Lung microvascular endothelial cell (primary cell): ENCODE results near the gene TBC1D10A. TPM values are rescaled to one million over a fixed set of nuclear protein-coding genes. Genes with fewer than 3 reads are reported as not detected.

Experiments
- DNase-seq, 2 donors: peaks; one replicate each; pipeline versions ENCODE4 v3.0.0 to v3.0.0-alpha.2; 2010; ENCODE audit warnings: low read depth in 2 of 2
- total RNA-seq: library from RNA; depleted of rRNA; stranded (reverse); fragments of >200 nt; gene quantifications from 2 replicates; pipeline ENCODE4 v1.2.1, GENCODE V29; 2014

Gene TBC1D10A, protein sequence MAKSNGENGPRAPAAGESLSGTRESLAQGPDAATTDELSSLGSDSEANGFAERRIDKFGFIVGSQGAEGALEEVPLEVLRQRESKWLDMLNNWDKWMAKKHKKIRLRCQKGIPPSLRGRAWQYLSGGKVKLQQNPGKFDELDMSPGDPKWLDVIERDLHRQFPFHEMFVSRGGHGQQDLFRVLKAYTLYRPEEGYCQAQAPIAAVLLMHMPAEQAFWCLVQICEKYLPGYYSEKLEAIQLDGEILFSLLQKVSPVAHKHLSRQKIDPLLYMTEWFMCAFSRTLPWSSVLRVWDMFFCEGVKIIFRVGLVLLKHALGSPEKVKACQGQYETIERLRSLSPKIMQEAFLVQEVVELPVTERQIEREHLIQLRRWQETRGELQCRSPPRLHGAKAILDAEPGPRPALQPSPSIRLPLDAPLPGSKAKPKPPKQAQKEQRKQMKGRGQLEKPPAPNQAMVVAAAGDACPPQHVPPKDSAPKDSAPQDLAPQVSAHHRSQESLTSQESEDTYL
- total RNA-seq: 5.9 and 8.9 TPM in 2 replicates

- peak; percentile 87 to 90 for DNase-seq
Observed at GRCh38 chr22:30326706-30327362, at the start of gene TBC1D10A. TSS of gene TBC1D10A (minus strand) at chr22:30326941. CDS start at chr22:30326881, 60 bp downstream.

DNA sequence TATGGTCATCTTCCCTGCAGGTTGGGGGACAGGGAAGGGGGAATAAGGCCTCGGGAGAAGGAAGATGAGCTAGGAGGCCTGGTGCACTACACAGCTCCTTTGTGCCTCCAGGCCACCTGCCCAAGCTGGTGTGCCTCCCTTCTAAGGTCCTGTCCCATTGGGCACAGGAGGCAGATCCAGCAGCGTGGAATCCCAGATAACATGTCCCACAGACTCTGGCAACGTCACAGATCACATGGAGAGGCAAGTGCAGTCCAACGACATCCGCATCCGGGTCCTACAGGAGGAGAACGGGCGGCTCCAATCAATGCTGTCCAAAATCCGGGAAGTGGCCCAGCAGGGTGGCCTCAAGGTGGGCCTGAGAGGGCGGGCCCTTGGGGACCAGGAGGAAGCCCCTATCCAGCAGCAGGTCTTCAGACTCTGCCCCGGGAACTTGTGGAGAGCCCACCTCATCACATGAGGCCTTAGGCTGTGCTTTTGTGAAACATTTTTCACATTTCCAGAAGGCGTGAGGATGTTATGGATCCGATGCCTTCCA, 48.6 kb upstream of the TBC1D10A start:
- DNase-seq: no peak

DNA sequence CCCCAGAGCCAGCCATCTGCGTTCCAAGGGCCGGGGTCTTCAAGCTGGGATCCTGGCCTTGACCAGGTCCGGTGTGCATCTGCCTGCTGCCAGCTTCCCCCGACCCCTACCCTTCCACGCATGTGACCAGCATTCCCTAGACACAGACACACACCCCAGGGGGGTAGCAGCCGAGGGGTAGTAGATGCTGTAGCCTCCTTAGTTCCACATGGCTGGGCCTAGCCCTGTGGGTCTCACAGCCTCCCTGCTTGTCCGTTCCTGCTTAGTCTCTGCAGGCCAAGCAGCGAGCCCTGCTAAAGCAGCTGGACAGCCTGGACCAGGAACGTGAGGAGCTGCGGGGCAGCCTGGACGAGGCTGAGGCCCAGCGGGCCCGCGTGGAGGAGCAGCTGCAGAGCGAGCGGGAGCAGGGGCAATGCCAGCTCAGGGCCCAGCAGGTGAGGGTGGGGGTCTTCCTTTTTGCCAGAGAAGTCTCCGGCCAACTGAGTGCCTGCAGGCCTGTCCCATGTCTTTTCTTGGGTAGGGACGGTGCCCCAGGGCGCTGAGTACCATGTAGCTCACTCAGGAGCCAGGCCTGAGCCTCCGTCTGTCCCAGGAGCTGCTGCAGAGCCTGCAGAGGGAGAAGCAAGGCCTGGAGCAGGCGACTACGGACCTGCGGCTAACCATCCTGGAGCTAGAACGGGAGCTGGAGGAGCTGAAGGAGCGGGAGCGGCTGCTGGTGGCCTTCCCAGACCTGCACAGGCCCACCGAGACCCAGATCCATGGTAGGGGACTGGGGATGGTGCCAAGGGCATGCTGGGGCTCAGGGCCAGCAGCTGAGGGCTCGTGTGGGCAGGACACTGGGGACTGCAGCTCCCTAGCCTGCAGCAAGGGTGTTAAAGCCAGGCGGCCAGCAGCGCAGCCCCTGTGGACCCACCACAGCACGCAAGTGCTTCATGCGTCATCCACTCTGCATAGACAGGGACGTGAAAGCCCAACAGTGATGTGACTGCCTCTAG, 46.9 kb upstream of the TBC1D10A start:
- no peak for DNase-seq

DNA sequence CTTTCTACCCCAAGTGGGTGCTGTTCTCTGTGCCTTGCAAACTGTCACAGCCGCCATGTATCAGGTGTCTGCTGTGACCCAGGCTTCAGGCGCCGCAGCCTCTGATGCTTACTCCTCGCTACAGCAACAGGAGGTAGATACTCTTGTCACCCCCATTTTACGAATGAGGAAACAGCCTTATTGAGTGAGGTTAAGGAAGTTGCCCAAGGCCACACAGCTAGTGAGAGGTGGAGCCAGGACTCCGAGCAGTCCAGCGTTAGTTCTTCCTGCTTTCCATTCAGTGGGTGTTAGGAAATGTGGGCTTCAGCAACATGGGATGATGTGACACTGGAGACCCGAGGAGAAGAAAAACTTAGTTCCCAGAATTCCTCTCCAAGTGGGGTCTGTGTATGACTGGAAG, 46.2 kb upstream of the TBC1D10A start:
- no peak for DNase-seq

DNA sequence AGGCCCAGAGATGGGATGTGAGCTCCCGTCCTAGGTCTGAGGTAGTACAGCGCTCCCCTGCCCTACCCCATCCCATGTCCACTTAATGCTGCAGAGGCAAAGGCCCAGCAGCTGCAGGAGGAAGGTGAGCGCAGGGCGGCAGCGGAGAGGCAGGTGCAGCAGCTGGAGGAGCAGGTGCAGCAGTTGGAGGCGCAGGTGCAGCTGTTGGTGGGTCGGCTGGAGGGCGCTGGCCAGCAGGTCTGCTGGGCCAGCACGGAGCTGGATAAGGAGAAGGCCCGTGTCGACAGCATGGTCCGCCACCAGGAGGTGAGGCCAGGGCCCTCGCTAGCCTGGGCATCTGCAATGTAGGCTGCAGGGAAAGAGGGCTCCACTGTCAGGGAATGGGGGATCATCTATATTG, 45.2 kb upstream of the TBC1D10A start:
- DNase-seq: no peak

GRCh38 chr22:30371321-30371720, 44.6 kb upstream of the TBC1D10A start:
- no peak for DNase-seq

- no peak for DNase-seq
Observed at GRCh38 chr22:30370641-30371230, 44.0 kb upstream of the TBC1D10A start.

- DNase-seq: no peak
Observed at GRCh38 chr22:30368420-30368819, 41.7 kb upstream of the TBC1D10A start.

GRCh38 chr22:30365891-30366290, 39.1 kb upstream of the TBC1D10A start:
- no peak for DNase-seq

DNA sequence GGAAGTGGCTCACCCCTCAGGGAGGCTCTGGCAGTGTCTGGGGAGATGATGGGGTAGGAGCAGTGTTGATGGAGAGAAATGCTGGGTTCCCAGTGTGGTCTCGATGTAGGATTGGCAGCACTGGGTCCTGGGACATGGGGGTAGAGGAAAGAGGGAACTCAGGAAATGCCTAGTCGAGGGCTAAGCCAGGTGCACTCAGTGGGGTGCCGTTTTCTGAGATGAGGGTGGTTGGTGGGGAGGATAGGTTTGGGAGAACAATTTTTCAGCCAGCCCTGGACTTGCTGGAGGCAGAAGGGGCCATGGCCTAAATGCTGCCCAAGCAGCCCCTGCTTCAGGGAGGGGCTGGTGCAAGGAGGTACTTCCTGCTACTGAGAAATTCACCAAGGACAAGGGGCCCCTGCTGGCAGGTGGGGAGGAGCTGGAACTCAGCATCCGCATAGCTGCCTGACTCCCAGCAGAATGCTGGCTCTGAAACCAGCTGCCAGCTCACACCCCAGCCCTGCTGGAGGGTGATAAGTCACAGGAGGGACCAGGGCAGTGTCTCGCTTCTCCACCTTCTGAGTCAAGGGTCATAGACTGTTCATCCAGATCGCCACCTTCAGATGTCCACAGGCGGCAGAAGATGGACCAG, 36.0 kb upstream of the TBC1D10A start:
- DNase-seq: no peak

DNA sequence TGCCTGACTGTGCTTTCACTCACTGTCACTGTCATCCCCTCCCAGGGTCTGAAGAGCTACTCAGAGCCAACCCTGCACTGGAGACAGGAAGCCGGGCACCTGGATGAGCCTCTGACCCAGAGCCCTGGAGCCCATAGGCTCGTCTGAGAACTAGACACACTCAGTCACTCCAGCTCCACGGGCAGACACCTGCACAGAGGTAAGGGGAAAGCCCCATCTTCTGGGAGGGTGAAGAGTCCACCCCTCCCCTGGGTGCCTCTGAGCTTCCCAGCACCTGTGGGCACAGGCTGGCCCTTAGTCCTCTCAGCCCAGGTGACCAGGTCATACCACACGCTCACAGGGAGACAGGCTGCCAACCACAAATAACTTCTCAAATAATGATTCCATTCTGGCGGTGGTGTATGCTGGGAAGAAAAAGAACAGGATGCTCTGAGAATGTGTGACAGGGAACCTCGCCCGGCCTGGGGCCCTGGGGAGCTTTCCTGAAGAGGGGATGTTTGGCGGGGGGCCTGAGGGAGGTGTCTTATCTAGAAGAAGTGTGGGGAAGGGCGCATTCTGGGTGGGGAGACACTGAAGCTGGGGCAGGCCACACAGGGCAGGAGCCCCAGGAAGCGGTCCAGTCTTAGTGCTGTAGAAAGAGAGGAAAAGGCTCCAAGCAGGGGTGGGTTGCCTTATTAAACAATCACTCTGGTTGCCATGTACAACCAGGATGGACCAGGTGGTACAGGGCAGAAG, 35.3 kb upstream of the TBC1D10A start:
- no peak for DNase-seq

DNA sequence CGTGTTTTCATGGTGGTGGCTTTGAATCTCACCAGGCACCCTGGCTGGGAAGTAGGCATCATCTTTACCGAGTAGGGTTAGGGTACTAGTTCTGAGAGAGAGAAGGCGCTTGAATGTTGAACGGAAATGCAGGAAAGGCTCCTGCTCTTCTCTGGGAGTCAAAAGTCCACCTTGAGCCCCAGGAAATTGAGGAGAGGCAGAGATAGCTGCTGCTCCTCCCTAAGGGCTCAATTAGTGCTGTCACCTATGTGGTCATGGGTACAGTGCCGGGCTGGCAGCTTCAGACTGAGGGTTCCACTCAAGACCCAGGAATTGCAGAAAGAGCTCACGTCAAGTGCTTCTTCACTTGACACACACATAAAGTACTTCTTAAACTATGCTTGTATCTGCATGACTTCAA, 31.8 kb upstream of the TBC1D10A start:
- DNase-seq: no peak

GRCh38 chr22:30357650-30358215, 31.0 kb upstream of the TBC1D10A start:
- no peak for DNase-seq

DNA sequence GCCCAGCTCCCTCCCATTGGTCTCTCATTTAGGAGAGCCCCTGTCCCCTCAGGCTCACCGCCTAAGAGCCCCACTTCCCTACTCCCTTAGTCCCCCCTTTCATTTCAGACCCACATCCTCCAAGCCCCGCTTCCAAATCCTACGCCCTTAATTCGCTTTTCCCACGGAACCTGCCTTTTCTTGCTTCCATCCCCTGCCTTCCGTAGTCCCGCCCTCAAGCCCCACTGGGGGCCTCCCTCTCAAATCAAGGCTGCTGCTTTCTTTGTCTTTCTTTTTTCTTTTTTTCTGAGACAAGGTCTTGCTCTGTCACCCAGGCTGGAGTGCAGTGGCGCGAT, 30.5 kb upstream of the TBC1D10A start:
- DNase-seq: no peak

DNA sequence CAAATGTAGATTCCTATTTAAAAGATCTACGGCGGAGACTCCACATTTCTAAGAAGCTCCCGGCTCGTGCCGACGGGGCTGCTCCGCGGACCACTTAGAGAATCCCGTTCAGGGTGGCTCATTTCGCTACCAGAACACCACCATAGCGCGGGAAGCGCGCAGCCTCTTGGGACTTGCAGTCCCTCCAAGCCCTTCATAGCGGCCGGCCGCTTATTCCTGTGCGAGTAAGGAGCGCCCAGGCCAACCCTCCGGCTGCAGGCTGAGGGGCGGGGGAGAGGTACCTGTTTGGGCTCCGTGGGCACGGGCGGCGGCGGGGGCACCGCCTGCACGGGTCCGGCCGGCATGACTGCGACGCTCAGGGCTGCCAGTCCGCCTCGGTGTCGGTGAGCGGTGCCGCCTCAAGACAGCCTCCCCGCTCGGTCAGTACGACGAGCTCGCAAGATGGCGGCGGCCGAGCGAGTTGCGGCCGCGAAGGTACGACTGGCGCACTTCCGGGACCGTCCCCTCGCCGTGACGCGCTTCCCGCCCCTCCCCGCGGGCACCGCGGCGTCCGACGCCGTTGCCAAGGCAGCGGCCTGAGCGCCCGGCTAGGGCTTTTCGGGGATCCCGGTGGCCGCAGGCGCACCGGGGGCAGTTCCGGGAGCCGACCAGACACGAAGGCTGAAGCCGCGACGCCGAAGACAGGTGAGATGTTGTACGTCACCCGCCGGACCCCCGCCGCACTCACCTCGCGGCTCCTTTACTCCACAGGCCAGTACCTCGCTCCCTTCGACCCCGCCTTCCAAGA, 29.9 kb upstream of the TBC1D10A start, which contains the start of the genes CCDC157 and SF3A1:
Gene CCDC157, plus strand, starts transcription at position 559 of the 787 bp plus-strand sequence. CDS start 8,994 bp downstream, outside the sequence.
Gene SF3A1, minus strand, starts transcription at position 446 of the 787 bp plus-strand sequence. Its CDS starts 102 bp downstream, at position 344.
- DNase-seq: peak; percentile 95

GRCh38 chr22:30354644-30355043, 27.9 kb upstream of the TBC1D10A start:
- DNase-seq: no peak

DNA sequence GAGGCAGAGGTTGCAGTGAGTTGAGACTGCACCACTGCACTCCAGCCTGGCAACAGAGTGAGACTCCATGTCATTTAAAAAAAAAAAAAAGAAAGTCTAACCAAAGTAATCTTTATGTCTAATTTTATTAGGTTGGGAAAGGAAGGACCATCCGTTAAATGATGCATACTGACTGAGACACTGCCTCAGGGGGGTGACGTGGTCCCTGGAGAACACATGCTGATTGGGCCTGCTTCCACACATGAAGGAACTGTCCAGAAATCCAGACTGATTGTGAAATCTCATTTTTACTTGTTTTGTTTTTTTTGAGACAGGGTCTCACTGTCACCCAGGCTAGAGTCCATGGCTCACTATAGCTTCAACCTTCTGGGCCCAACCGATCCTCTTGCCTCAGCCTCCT, 24.5 kb upstream of the TBC1D10A start:
- DNase-seq: no peak

DNA sequence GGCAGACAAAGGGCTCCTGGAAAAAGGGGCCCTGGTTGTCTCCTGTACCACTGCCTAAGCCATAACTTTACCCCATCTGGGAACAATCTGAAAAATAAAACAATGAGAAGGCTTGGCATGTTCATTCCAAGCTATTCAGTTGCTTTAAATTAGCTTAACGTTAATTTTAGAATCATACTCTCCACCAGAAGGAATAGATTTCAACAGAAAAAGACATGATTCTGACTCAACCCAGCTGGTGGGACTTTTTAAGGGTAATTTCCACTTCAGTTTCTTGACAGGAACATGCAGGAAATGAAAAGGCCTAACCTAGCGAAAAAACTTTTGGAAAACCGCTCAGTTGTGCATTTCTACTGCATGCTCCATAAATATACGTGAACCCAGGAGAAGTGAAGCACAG, 22.1 kb upstream of the TBC1D10A start:
- DNase-seq: no peak
